HepG2 (cell line): Measurements from ENCODE around the gene ADCY5. TPM values are rescaled to one million over a fixed set of nuclear protein-coding genes. Genes with fewer than 3 reads are reported as not detected.

Experiments used
- ATAC-seq: fragments of 200-7000 bp; cut with Tn5 transposase; 3 replicates; pipeline ENCODE4 v1.9.1; 2020; ENCODE audit warnings: mild to moderate bottlenecking, moderate library complexity
- BruUV-seq: library from RNA; stranded (reverse); fragments of 400-500 nt; replicated peaks from 2 replicates; lab custom pipeline; 2021; lab: Mats Ljungman, UMichigan
- CTCF ChIA-PET: fragments of 300-600 bp; formaldehyde crosslinking; extraction: SDS; loops from one replicate; lab custom pipeline; 2021; ENCODE audit warnings: low total read pairs, inconsistent platforms, low intra/inter-chr PET ratio; lab: Yijun Ruan, JAX
- POLR2A ChIA-PET: fragments of 350-600 bp; sonication (Branson Sonifier 250); formaldehyde crosslinking; loops from one replicate; lab custom pipeline; 2020; ENCODE audit warnings: antibody characterized with exemption, inconsistent platforms; lab: Yijun Ruan, JAX
- DNase-seq: peaks from one replicate; pipeline ENCODE4 v3.0.0-alpha.2; 2015; ENCODE audit warnings: low spot score
- FAIRE-seq: peaks from 3 replicates; lab custom pipeline; 2011; peaks lifted over from hg19 to GRCh38; lab: Jason Lieb, UNC
- H2AFZ ChIP-seq: one replicate; pipeline ENCODE4 v1.6.1; 2011; ENCODE audit warnings: low read length, inconsistent platforms
- H3K27ac ChIP-seq: fragments of 300-600 bp; 3 replicates; pipeline ENCODE4 v1.8.0; 2011; ENCODE audit warnings: mixed run types, mild to moderate bottlenecking, mixed read lengths, low read length, inconsistent platforms; ENCODE audit not compliant: insufficient read depth; ENCODE audit errors: extremely low read length
- H3K27me3 ChIP-seq, 2 experiments: fragments of 200-600 bp in 1 of 2; 2 replicates in 1 of 2; 3 replicates in 1 of 2; pipeline versions ENCODE4 v1.6.0 to v1.8.0; 2011; ENCODE audit warnings: low read length in 2 of 2, mild to moderate bottlenecking in 2 of 2, moderate library complexity in 2 of 2, inconsistent platforms in 1 of 2; ENCODE audit not compliant: insufficient read depth in 2 of 2, control insufficient read depth in 1 of 2
- H3K36me3 ChIP-seq, 2 experiments: fragments of 200-600 bp in 1 of 2; replicated peaks in 1 of 2; 2 replicates in 1 of 2; 3 replicates in 1 of 2; pipeline versions ENCODE4 v1.5.1 to v1.8.0; 2011; ENCODE audit warnings: low read length in 2 of 2, inconsistent platforms in 1 of 2; ENCODE audit not compliant: insufficient read depth in 2 of 2, control insufficient read depth in 1 of 2
- H3K4me1 ChIP-seq: 2 replicates; pipeline ENCODE4 v1.5.1; 2012; ENCODE audit warnings: low read length, inconsistent platforms; ENCODE audit not compliant: insufficient read depth
- H3K4me2 ChIP-seq: 2 replicates; pipeline ENCODE4 v1.6.0; 2011; ENCODE audit warnings: low read depth, low read length, inconsistent platforms
- H3K4me3 ChIP-seq, 3 experiments: fragments of 200-600 bp in 1 of 3; sonication (generic), shearing (Covaris generic) in 1 of 3; replicated peaks in 1 of 3; 2 replicates each; pipeline ENCODE4 v1.5.1; 2011 to 2016; ENCODE audit warnings: low read length in 3 of 3, inconsistent platforms in 2 of 3, low read depth in 2 of 3, mild to moderate bottlenecking in 2 of 3, control low read depth in 1 of 3, mixed read lengths in 1 of 3; ENCODE audit not compliant: insufficient read depth in 1 of 3
- H3K79me2 ChIP-seq: one replicate; pipeline ENCODE4 v1.6.1; 2011; ENCODE audit warnings: low read length, inconsistent platforms; ENCODE audit not compliant: insufficient read depth
- H3K9ac ChIP-seq: 2 replicates; pipeline ENCODE4 v1.6.0; 2011; ENCODE audit warnings: mild to moderate bottlenecking, low read depth, low read length, inconsistent platforms; ENCODE audit not compliant: insufficient read depth
- H3K9me3 ChIP-seq: 2 replicates; pipeline ENCODE4 v1.5.1; 2012; ENCODE audit warnings: mild to moderate bottlenecking, low read length
- H4K20me1 ChIP-seq: 2 replicates; pipeline ENCODE4 v1.6.0; 2011; ENCODE audit warnings: inconsistent platforms, mild to moderate bottlenecking, low read length, moderate library complexity; ENCODE audit not compliant: insufficient read depth
- DNMT3B ChIP-seq: conservative IDR thresholded peaks from 2 replicates; pipeline ENCODE4 v1.6.1; 2016; ENCODE audit warnings: missing biosample characterization, control low read depth
- GABPB1 ChIP-seq: IDR thresholded peaks from 2 replicates; pipeline ENCODE4 v1.6.1; 2016; ENCODE audit warnings: mild to moderate bottlenecking, missing genetic modification reagents, moderate library complexity, missing compliant biosample characterization
- NCOR1 ChIP-seq: fragments of 200-600 bp; sonication (generic); IDR thresholded peaks from 2 replicates; pipeline ENCODE4 v1.7.0; 2017; ENCODE audit warnings: antibody characterized with exemption, low read length, borderline replicate concordance
- NONO ChIP-seq, 2 experiments: fragments of 450-650 bp in 1 of 2; sonication (generic) in 1 of 2; formaldehyde crosslinking in 1 of 2; IDR thresholded peaks in 1 of 2; conservative IDR thresholded peaks in 1 of 2; 2 replicates each; pipeline versions ENCODE4 v1.6.1 to v1.8.0; 2017 to 2022; ENCODE audit warnings: mild to moderate bottlenecking in 1 of 2, missing genetic modification reagents in 1 of 2, moderate library complexity in 1 of 2
- PAX8 ChIP-seq: sonication (generic); formaldehyde crosslinking; IDR thresholded peaks from 2 replicates; pipeline ENCODE4 v1.8.0; 2022; ENCODE audit warnings: mild to moderate bottlenecking, missing genetic modification reagents, borderline replicate concordance
- TCF7L2 ChIP-seq: IDR thresholded peaks from 2 replicates; pipeline ENCODE4 v1.6.1; 2011; ENCODE audit warnings: mild to moderate bottlenecking, low read depth, low read length, moderate library complexity
- ZFP1 ChIP-seq: IDR thresholded peaks from 2 replicates; pipeline ENCODE4 v1.6.1; 2016
- ZNF350 ChIP-seq: sonication (generic); formaldehyde crosslinking; IDR thresholded peaks from 2 replicates; pipeline ENCODE4 v1.4.0; 2020; ENCODE audit warnings: mild to moderate bottlenecking, low read depth, missing genetic modification reagents, borderline replicate concordance
- ZNF432 ChIP-seq: sonication (generic); formaldehyde crosslinking; IDR thresholded peaks from 2 replicates; pipeline ENCODE4 v1.5.0; 2020; ENCODE audit warnings: missing genetic modification reagents, mild to moderate bottlenecking, borderline replicate concordance
- ZNF777 ChIP-seq: sonication (generic); formaldehyde crosslinking; IDR thresholded peaks from 2 replicates; pipeline ENCODE4 v1.4.0; 2020; ENCODE audit warnings: missing genetic modification reagents
- WGBS: methylation state at CpG from one replicate; pipeline ENCODE4 v1.1.6; 2017; ENCODE audit warnings: low lambda C conversion rate; 5-methylcytosine and 5-hydroxymethylcytosine counted together
- in situ Hi-C: cut with HindIII; loops from 2 replicates; pipeline ENCODE4 v1.10.0; 2017; ENCODE audit warnings: low pct_unique_long_range_greater_than_20kb; ENCODE audit not compliant: extremely low pct_ligation_motif_present
- intact Hi-C: fragments of 100-400 bp; cut with micrococcal nuclease; formaldehyde crosslinking; loops from one replicate; pipeline ENCODE4 v1.10.0; 2022; ENCODE audit not compliant: unreplicated experiment
- polyA plus RNA-seq, 8 experiments: library from polyadenylated mRNA; depleted of rRNA in 3 of 8; stranded (reverse) in 7 of 8; unstranded in 1 of 8; fragments of >200 nt; fragmentation: Illumina TruSeq in 4 of 8; extraction: Trizol in 4 of 8; gene quantifications; 2 replicates each; pipeline versions ENCODE4 v1.2.1 to v1.2.3, GENCODE V29; 2011 to 2016; ENCODE audit warnings: low read depth in 4 of 8, missing spikeins in 1 of 8, mixed read lengths in 1 of 8; ENCODE audit not compliant: insufficient read depth in 1 of 8
- total RNA-seq, 5 experiments: library from RNA; depleted of rRNA; stranded (reverse); fragments of >200 nt; fragmentation: Illumina TruSeq; extraction: Trizol; gene quantifications; 2 replicates each; pipeline ENCODE4 v1.2.3, GENCODE V29; 2016; ENCODE audit warnings: low read depth in 1 of 5
- TF ChIP-seq, protein P1 (sequence below): sonication (generic); formaldehyde crosslinking; IDR thresholded peaks from 2 replicates; pipeline ENCODE4 v1.4.0; 2020; ENCODE audit warnings: missing genetic modification reagents
- TF ChIP-seq, protein P2 (sequence below): IDR thresholded peaks from 2 replicates; pipeline ENCODE4 v1.6.1; 2012; ENCODE audit warnings: inconsistent platforms
- TF ChIP-seq, protein P3 (sequence below): IDR thresholded peaks from 2 replicates; pipeline ENCODE4 v1.4.0; 2020; ENCODE audit warnings: mild to moderate bottlenecking, missing genetic modification reagents

The ADCY5 gene
- total and polyA plus RNA-seq, 2 of the 13 experiments (the other 11 are each of a cell fraction or from before 2014, with no cell fraction given), result not detected

DNA sequence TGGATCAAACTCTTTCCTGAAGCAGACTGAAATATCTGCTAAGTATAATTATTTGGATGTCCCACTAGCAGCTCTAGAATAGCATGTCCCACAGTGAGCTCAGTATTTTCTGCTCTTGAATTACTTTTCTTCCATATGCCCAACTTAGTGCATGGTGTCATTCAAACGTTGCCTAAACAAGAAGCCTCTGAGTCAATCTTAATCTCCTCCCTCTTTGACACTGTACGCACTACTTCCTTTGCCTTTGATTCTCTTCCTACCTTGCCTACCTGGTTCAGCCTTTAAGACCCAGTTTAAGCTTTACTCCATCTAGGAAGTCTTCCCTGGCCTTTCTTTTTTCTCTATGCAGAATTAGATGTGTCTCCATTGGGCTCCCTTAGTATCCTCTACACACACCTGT is 192.6 kb downstream of the ADCY5 start (continued):
- TF ChIP-seq, protein P1, sequence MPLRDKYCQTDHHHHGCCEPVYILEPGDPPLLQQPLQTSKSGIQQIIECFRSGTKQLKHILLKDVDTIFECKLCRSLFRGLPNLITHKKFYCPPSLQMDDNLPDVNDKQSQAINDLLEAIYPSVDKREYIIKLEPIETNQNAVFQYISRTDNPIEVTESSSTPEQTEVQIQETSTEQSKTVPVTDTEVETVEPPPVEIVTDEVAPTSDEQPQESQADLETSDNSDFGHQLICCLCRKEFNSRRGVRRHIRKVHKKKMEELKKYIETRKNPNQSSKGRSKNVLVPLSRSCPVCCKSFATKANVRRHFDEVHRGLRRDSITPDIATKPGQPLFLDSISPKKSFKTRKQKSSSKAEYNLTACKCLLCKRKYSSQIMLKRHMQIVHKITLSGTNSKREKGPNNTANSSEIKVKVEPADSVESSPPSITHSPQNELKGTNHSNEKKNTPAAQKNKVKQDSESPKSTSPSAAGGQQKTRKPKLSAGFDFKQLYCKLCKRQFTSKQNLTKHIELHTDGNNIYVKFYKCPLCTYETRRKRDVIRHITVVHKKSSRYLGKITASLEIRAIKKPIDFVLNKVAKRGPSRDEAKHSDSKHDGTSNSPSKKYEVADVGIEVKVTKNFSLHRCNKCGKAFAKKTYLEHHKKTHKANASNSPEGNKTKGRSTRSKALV (CRISPR knock-in tag), result no peak
- TF ChIP-seq PAX8 (CRISPR knock-in tag) (no peak), ZNF432 (CRISPR knock-in tag) (no peak), ZNF777 (CRISPR knock-in tag) (no peak)
- TF ChIP-seq, protein P2, sequence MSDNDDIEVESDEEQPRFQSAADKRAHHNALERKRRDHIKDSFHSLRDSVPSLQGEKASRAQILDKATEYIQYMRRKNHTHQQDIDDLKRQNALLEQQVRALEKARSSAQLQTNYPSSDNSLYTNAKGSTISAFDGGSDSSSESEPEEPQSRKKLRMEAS, result no peak

DNA sequence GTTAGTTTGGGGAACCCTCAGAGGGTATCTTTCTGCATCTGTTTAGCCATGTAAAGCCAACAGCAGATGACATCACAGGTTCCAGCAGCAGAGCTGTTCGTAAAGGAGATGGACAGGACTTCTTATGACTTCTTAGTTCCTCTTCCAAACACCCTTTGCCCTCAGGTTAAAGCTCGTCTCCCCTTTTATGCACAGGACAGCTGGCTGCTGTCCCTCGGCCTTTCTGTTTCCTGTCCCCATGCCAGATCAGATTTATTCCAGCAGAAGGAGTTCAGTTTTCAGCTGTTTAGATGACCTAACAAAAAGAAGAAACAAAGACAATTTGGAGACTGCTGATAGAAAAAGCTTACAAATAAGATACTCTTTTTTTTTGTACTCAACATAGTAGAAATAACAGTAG is 202.0 kb downstream of the ADCY5 start:
- H2AFZ ChIP-seq, result no peak overlapping the region
- no peak overlapping the region for H3K9ac ChIP-seq
- no peaks in the 10 kb centered on the region for H3K4me1 ChIP-seq
- intact Hi-C loops, result no loop called here
- no TSS peak for BruUV-seq
- POLR2A ChIA-PET, result no interaction called here
- 95% methylated on average over 3 of the region's 3 CpGs for WGBS
- no peak overlapping the region for H3K4me2 ChIP-seq
- peaks cover 4 to 14% of the 10 kb centered on the region in 2 experiments; a peak in 2 of 5 replicates for H3K36me3 ChIP-seq
- DNase-seq, result no peak
- no peaks in the 10 kb centered on the region for H3K27me3 ChIP-seq
- no peak overlapping the region for H3K27ac ChIP-seq
- TF ChIP-seq GABPB1 (CRISPR knock-in tag) (no peak), NCOR1 (no peak), ZFP1 (CRISPR knock-in tag) (no peak), TCF7L2 (no peak), ZNF350 (CRISPR knock-in tag) (no peak), NONO (IDR thresholded peaks at IDR 0.05) (no peak), NONO (CRISPR knock-in tag; conservative IDR thresholded peaks at IDR 0.05) (no peak), DNMT3B (CRISPR knock-in tag) (no peak)
- TF ChIP-seq, protein P3, sequence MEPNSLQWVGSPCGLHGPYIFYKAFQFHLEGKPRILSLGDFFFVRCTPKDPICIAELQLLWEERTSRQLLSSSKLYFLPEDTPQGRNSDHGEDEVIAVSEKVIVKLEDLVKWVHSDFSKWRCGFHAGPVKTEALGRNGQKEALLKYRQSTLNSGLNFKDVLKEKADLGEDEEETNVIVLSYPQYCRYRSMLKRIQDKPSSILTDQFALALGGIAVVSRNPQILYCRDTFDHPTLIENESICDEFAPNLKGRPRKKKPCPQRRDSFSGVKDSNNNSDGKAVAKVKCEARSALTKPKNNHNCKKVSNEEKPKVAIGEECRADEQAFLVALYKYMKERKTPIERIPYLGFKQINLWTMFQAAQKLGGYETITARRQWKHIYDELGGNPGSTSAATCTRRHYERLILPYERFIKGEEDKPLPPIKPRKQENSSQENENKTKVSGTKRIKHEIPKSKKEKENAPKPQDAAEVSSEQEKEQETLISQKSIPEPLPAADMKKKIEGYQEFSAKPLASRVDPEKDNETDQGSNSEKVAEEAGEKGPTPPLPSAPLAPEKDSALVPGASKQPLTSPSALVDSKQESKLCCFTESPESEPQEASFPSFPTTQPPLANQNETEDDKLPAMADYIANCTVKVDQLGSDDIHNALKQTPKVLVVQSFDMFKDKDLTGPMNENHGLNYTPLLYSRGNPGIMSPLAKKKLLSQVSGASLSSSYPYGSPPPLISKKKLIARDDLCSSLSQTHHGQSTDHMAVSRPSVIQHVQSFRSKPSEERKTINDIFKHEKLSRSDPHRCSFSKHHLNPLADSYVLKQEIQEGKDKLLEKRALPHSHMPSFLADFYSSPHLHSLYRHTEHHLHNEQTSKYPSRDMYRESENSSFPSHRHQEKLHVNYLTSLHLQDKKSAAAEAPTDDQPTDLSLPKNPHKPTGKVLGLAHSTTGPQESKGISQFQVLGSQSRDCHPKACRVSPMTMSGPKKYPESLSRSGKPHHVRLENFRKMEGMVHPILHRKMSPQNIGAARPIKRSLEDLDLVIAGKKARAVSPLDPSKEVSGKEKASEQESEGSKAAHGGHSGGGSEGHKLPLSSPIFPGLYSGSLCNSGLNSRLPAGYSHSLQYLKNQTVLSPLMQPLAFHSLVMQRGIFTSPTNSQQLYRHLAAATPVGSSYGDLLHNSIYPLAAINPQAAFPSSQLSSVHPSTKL (CRISPR knock-in tag), result no peak
- H3K4me3 ChIP-seq, result no peak overlapping the region
- no peaks in the 10 kb centered on the region for H3K79me2 ChIP-seq
- ATAC-seq, result no peak
- H4K20me1 ChIP-seq, result no peaks in the 10 kb centered on the region
- CTCF ChIA-PET, result no interaction called here
- in situ Hi-C loops, result no loop called here
- H3K9me3 ChIP-seq, result no peaks in the 10 kb centered on the region
- no peak for FAIRE-seq
